ENCODE measurements around the gene CREBRF.
"Not testable (repeated sequence)": the region's sequence is repeated elsewhere in the genome, so short reads cannot be mapped to it uniquely, and the experiment has no call there.

CREBRF gene

GRCh38 chr5:173016598-173017046 is 39.5 kb upstream of the CREBRF start:
- peaks cover 54% of the 10 kb centered on the region for H3K79me2 ChIP-seq (ENCODE audit: insufficient read depth, low read depth)
- no peak overlapping the region for H2AFZ ChIP-seq (ENCODE audit: low read depth)
- no peaks in the 10 kb centered on the region for H3K4me1 ChIP-seq (ENCODE audit: low read depth, poor library complexity, severe bottlenecking)
- no peak overlapping the region for H3K4me2 ChIP-seq
- H3K9ac ChIP-seq = no peak overlapping the region
- no peak overlapping the region for H3K4me3 ChIP-seq (IDR thresholded peaks at IDR 0.05; ENCODE audit: insufficient read depth, low read depth, low read length)
- no peak for TF ChIP-seq CTCF (conservative IDR thresholded peaks at IDR 0.05; ENCODE audit: low read depth, low read length)
- no peaks in the 10 kb centered on the region for H3K27me3 ChIP-seq (ENCODE audit: insufficient read depth, low read depth)
- no peaks in the 10 kb centered on the region for H4K20me1 ChIP-seq (ENCODE audit: insufficient read depth)
- H3K27ac ChIP-seq = no peak overlapping the region
- H3K36me3 ChIP-seq (ENCODE audit: insufficient read depth) = no peaks in the 10 kb centered on the region

- H3K27me3 ChIP-seq (ENCODE audit: insufficient read depth, low read depth); H3K36me3 ChIP-seq (ENCODE audit: insufficient read depth); H3K27ac ChIP-seq; H3K9ac ChIP-seq; H3K4me1 ChIP-seq (ENCODE audit: low read depth, poor library complexity, severe bottlenecking); H3K4me2 ChIP-seq; H3K4me3 ChIP-seq (IDR thresholded peaks at IDR 0.05; ENCODE audit: insufficient read depth, low read depth, low read length); H4K20me1 ChIP-seq (ENCODE audit: insufficient read depth); H2AFZ ChIP-seq (ENCODE audit: low read depth): not testable (repeated sequence)
- peaks cover 54% of the 10 kb centered on the region for H3K79me2 ChIP-seq (ENCODE audit: insufficient read depth, low read depth)
Observed at GRCh38 chr5:173017087-173017486, 39.1 kb upstream of the CREBRF start.

- Histone ChIP-seq H3K4me1 (ENCODE audit: low read depth, poor library complexity, severe bottlenecking) (no peaks in the 10 kb centered on the region), H3K36me3 (ENCODE audit: insufficient read depth) (no peaks in the 10 kb centered on the region), H3K4me2 (no peak overlapping the region), H3K27ac (no peak overlapping the region), H3K4me3 (IDR thresholded peaks at IDR 0.05; ENCODE audit: insufficient read depth, low read depth, low read length) (no peak overlapping the region), H3K9ac (no peak overlapping the region), H4K20me1 (ENCODE audit: insufficient read depth) (no peaks in the 10 kb centered on the region), H2AFZ (ENCODE audit: low read depth) (no peak overlapping the region), H3K79me2 (ENCODE audit: insufficient read depth, low read depth) (peaks cover 56% of the 10 kb centered on the region), H3K27me3 (ENCODE audit: insufficient read depth, low read depth) (no peaks in the 10 kb centered on the region)
- no peak for TF ChIP-seq CTCF (conservative IDR thresholded peaks at IDR 0.05; ENCODE audit: low read depth, low read length)
Observed at GRCh38 chr5:173018358-173018757, 37.8 kb upstream of the CREBRF start.

GRCh38 chr5:173020154-173020581 is 36.0 kb upstream of the CREBRF start:
- Histone ChIP-seq H4K20me1 (ENCODE audit: insufficient read depth) (no peaks in the 10 kb centered on the region), H3K27ac (no peak overlapping the region), H3K36me3 (ENCODE audit: insufficient read depth) (no peaks in the 10 kb centered on the region), H3K9ac (no peak overlapping the region), H3K4me2 (no peak overlapping the region), H2AFZ (ENCODE audit: low read depth) (no peak overlapping the region), H3K4me3 (IDR thresholded peaks at IDR 0.05; ENCODE audit: insufficient read depth, low read depth, low read length) (no peak overlapping the region), H3K79me2 (ENCODE audit: insufficient read depth, low read depth) (peaks cover 48% of the 10 kb centered on the region), H3K27me3 (ENCODE audit: insufficient read depth, low read depth) (no peaks in the 10 kb centered on the region), H3K4me1 (ENCODE audit: low read depth, poor library complexity, severe bottlenecking) (no peaks in the 10 kb centered on the region)
- no peak for TF ChIP-seq CTCF (conservative IDR thresholded peaks at IDR 0.05; ENCODE audit: low read depth, low read length)

GRCh38 chr5:173020643-173021042 is 35.5 kb upstream of the CREBRF start:
- Histone ChIP-seq H3K79me2 (ENCODE audit: insufficient read depth, low read depth) (peaks cover 44% of the 10 kb centered on the region), H3K27me3 (ENCODE audit: insufficient read depth, low read depth) (no peaks in the 10 kb centered on the region), H3K36me3 (ENCODE audit: insufficient read depth) (no peaks in the 10 kb centered on the region), H3K4me1 (ENCODE audit: low read depth, poor library complexity, severe bottlenecking) (no peaks in the 10 kb centered on the region), H3K4me3 (IDR thresholded peaks at IDR 0.05; ENCODE audit: insufficient read depth, low read depth, low read length) (no peak overlapping the region), H2AFZ (ENCODE audit: low read depth) (no peak overlapping the region), H4K20me1 (ENCODE audit: insufficient read depth) (no peaks in the 10 kb centered on the region), H3K27ac (no peak overlapping the region), H3K9ac (no peak overlapping the region), H3K4me2 (no peak overlapping the region)
- TF ChIP-seq CTCF (conservative IDR thresholded peaks at IDR 0.05; ENCODE audit: low read depth, low read length) = no peak
